Choroid plexus epithelial cell (primary cell): ENCODE measurements around the gene POGLUT3.

ENCODE experiments used
- DNase-seq: peaks from one replicate; pipeline ENCODE4 v3.0.0-alpha.2; 2010; ENCODE audit warnings: low read depth
- H3K4me3 ChIP-seq: 2 replicates; pipeline ENCODE4 v1.5.1; 2011; ENCODE audit warnings: low read depth, mild to moderate bottlenecking, control low read depth, low read length, moderate library complexity
- TF ChIP-seq, protein P1 (sequence below): conservative IDR thresholded peaks from 2 replicates; pipeline ENCODE4 v1.5.1; 2011; ENCODE audit warnings: low read depth, mild to moderate bottlenecking, control low read depth, inconsistent platforms, low read length, moderate library complexity

POGLUT3 gene

DNA sequence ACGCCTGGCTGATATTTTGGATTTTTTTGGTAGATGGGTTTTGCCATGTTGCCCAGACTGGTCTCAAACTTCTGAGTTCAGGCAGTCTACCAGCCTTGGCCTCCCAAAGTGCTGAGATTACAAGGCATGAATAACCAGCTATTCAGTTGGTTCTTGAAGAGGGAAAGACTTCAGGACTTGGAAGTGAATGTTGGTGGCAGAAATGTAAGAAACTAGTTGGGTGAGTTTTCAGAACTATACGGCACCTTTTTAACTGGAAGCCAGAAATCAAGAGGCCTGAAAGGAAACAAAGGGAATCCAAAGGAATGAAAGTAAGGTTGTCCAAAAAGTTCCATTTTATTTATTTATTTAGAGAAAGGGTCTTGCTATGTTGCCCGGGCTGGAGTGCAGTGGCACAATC lies 2.9 kb downstream of the POGLUT3 start:
- no peak for DNase-seq
- no peak overlapping the region for H3K4me3 ChIP-seq
- TF ChIP-seq, protein P1, sequence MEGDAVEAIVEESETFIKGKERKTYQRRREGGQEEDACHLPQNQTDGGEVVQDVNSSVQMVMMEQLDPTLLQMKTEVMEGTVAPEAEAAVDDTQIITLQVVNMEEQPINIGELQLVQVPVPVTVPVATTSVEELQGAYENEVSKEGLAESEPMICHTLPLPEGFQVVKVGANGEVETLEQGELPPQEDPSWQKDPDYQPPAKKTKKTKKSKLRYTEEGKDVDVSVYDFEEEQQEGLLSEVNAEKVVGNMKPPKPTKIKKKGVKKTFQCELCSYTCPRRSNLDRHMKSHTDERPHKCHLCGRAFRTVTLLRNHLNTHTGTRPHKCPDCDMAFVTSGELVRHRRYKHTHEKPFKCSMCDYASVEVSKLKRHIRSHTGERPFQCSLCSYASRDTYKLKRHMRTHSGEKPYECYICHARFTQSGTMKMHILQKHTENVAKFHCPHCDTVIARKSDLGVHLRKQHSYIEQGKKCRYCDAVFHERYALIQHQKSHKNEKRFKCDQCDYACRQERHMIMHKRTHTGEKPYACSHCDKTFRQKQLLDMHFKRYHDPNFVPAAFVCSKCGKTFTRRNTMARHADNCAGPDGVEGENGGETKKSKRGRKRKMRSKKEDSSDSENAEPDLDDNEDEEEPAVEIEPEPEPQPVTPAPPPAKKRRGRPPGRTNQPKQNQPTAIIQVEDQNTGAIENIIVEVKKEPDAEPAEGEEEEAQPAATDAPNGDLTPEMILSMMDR, result no peak

DNA sequence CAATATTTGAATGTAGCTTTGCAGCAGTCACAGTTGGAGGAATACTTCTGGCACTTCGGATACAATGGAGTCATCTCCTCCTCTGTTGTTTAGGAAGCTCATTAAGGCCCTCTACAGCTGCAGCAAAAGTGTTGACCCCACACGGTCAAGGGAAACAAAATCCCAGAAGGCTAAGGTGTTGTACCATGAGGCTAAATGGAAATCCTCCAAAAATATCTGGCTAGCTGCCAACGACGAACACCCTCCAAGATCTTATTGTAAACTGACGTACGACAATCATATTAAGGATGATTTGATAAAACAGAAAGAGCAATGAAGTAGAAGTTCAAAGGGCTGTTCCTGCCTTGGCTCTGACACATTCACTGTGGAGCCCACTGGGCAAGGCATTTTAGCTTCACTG lies 4.0 kb downstream of the POGLUT3 start:
- DNase-seq, result no peak
- no peak overlapping the region for H3K4me3 ChIP-seq
- TF ChIP-seq, protein P1, result no peak

DNA sequence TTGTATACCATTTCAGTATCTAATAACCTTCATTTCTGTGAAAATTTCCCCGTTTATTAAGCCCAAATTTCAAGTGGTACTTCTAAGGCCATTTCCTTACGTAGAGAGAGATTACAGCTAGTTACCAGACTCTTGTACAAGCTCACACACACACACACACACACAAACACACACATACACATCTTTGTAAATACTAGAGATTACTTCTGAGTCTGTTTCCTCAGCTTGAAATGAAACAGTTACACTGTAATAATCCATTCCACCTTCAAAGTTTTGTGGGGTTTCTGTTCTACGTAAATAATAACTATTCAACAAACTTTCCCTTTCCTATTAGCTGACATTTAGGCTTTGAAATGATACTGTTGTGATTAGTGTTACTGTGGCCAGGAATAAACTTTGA lies 6.2 kb downstream of the POGLUT3 start:
- TF ChIP-seq, protein P1, result no peak
- H3K4me3 ChIP-seq, result no peak overlapping the region
- DNase-seq, result no peak

DNA sequence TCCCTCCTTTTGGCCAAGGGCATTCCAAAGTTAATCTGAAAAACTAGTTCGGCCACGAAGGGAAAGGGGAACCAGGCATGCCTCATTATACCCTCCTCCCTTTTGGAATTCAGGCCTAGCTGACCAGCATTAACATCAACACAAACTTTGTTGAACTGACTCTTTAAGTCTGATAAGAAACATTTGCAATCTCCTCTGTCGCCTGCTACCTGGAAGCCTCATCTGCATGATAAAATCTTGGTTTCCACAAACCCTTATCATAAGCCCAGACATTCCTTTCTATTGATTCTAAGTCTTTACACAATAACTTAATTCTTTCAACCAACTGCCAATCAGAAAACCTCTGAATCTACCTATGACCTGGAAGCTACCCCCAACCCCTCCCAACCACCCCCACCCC lies 11.4 kb downstream of the POGLUT3 start:
- DNase-seq, result no peak
- H3K4me3 ChIP-seq, result no peak overlapping the region
- TF ChIP-seq, protein P1, result no peak

- no peak for DNase-seq
- H3K4me3 ChIP-seq, result no peak overlapping the region
- TF ChIP-seq, protein P1, result no peak
Observed at GRCh38 chr11:108486331-108486730, 11.9 kb downstream of the POGLUT3 start.

- TF ChIP-seq, protein P1, result no peak
- no peak overlapping the region for H3K4me3 ChIP-seq
- DNase-seq, result peak; percentile 20
Observed at GRCh38 chr11:108483163-108483562, 15.0 kb downstream of the POGLUT3 start.

- no peak for DNase-seq
- TF ChIP-seq, protein P1, result no peak
- no peak overlapping the region for H3K4me3 ChIP-seq
Observed at GRCh38 chr11:108474664-108475463, 23.3 kb downstream of the POGLUT3 start.
